Measurements from ENCODE around the gene KAT5. TPM values are rescaled to one million over a fixed set of nuclear protein-coding genes. Genes with fewer than 3 reads are reported as not detected.
"Not testable (repeated sequence)": the region's sequence is repeated elsewhere in the genome, so short reads cannot be mapped to it uniquely, and the experiment has no call there.

Gene KAT5
- polyA plus RNA-seq, 4 donors, result 63.9 to 76.7 (median 71.1) TPM

- 82 to 92% (median 84%) methylated on average over 1 of the region's 1 CpG for WGBS, 3 donors
- no peak for FAIRE-seq
- H3K9me3 ChIP-seq (ENCODE audit: control insufficient read depth in 2 of 2, insufficient read depth in 1 of 2, low read depth in 1 of 2, low read length in 1 of 2), result peaks cover 0 to 7% of the 10 kb centered on the region in 2 donors
- H3K36me3 ChIP-seq (ENCODE audit: control insufficient read depth in 3 of 3, insufficient read depth in 2 of 3, low read depth in 1 of 3, low read length in 3 of 3), result no peaks in the 10 kb centered on the region
- DNase-seq, result no peak
- no peak overlapping the region for H3K4me3 ChIP-seq (ENCODE audit: low read depth in 1 of 3, low read length in 3 of 3)
- no peak overlapping the region for H3K27ac ChIP-seq (ENCODE audit: low read depth in 1 of 3, low read length in 2 of 3)
- peaks cover 0 to 6% (median 0%) of the 10 kb centered on the region in 3 donors for H3K27me3 ChIP-seq (ENCODE audit: control insufficient read depth in 3 of 3, insufficient read depth in 3 of 3, low read length in 3 of 3)
- H3K4me1 ChIP-seq (ENCODE audit: control insufficient read depth in 3 of 3, insufficient read depth in 2 of 3, low read depth in 1 of 3, low read length in 2 of 3), result no peaks in the 10 kb centered on the region
Measured at GRCh38 chr11:65701686-65702085, 10.4 kb upstream of the KAT5 start.

GRCh38 chr11:65703846-65704245 lies 8.2 kb upstream of the KAT5 start:
- Histone ChIP-seq H3K27me3 (ENCODE audit: control insufficient read depth in 3 of 3, insufficient read depth in 3 of 3, low read length in 3 of 3) (peaks cover 0 to 6% (median 0%) of the 10 kb centered on the region in 3 donors), H3K4me3 (ENCODE audit: low read depth in 1 of 3, low read length in 3 of 3) (no peak overlapping the region), H3K4me1 (ENCODE audit: control insufficient read depth in 3 of 3, insufficient read depth in 2 of 3, low read depth in 1 of 3, low read length in 2 of 3) (no peaks in the 10 kb centered on the region), H3K27ac (ENCODE audit: low read depth in 1 of 3, low read length in 2 of 3) (no peak overlapping the region), H3K36me3 (ENCODE audit: control insufficient read depth in 3 of 3, insufficient read depth in 2 of 3, low read depth in 1 of 3, low read length in 3 of 3) (no peaks in the 10 kb centered on the region), H3K9me3 (ENCODE audit: control insufficient read depth in 2 of 2, insufficient read depth in 1 of 2, low read depth in 1 of 2, low read length in 1 of 2) (peaks cover 0 to 7% of the 10 kb centered on the region in 2 donors)
- FAIRE-seq (no peak), DNase-seq (no peak)
- 74 to 82% (median 81%) methylated on average over 4 of the region's 4 CpGs for WGBS, 3 donors

- DNase-seq, result peak; percentile 55 to 59
- H3K36me3 ChIP-seq (ENCODE audit: control insufficient read depth in 3 of 3, insufficient read depth in 2 of 3, low read depth in 1 of 3, low read length in 3 of 3); H3K27ac ChIP-seq (ENCODE audit: low read depth in 1 of 3, low read length in 2 of 3); H3K27me3 ChIP-seq (ENCODE audit: control insufficient read depth in 3 of 3, insufficient read depth in 3 of 3, low read length in 3 of 3); FAIRE-seq; H3K4me3 ChIP-seq (ENCODE audit: low read depth in 1 of 3, low read length in 3 of 3); H3K4me1 ChIP-seq (ENCODE audit: control insufficient read depth in 3 of 3, insufficient read depth in 2 of 3, low read depth in 1 of 3, low read length in 2 of 3); H3K9me3 ChIP-seq (ENCODE audit: control insufficient read depth in 2 of 2, insufficient read depth in 1 of 2, low read depth in 1 of 2, low read length in 1 of 2): not testable (repeated sequence)
- WGBS, 3 donors, result 1 to 18% (median 5%) methylated on average over 14 of the region's 14 CpGs
Measured at GRCh38 chr11:65706303-65706763, 5.7 kb upstream of the KAT5 start.

GRCh38 chr11:65707002-65707401 lies 5.0 kb upstream of the KAT5 start:
- H3K4me1 ChIP-seq (ENCODE audit: control insufficient read depth in 3 of 3, insufficient read depth in 2 of 3, low read depth in 1 of 3, low read length in 2 of 3); H3K27ac ChIP-seq (ENCODE audit: low read depth in 1 of 3, low read length in 2 of 3); H3K9me3 ChIP-seq (ENCODE audit: control insufficient read depth in 2 of 2, insufficient read depth in 1 of 2, low read depth in 1 of 2, low read length in 1 of 2); FAIRE-seq; DNase-seq; H3K36me3 ChIP-seq (ENCODE audit: control insufficient read depth in 3 of 3, insufficient read depth in 2 of 3, low read depth in 1 of 3, low read length in 3 of 3); H3K4me3 ChIP-seq (ENCODE audit: low read depth in 1 of 3, low read length in 3 of 3); H3K27me3 ChIP-seq (ENCODE audit: control insufficient read depth in 3 of 3, insufficient read depth in 3 of 3, low read length in 3 of 3): not testable (repeated sequence)
- 92 to 94% (median 93%) methylated on average over 9 to 10 of the region's 12 CpGs for WGBS, 3 donors

GRCh38 chr11:65708451-65708850 lies 3.6 kb upstream of the KAT5 start:
- Histone ChIP-seq H3K36me3 (ENCODE audit: control insufficient read depth in 3 of 3, insufficient read depth in 2 of 3, low read depth in 1 of 3, low read length in 3 of 3) (peaks cover 0 to 9% (median under 1%) of the 10 kb centered on the region in 3 donors), H3K4me1 (ENCODE audit: control insufficient read depth in 3 of 3, insufficient read depth in 2 of 3, low read depth in 1 of 3, low read length in 2 of 3) (peaks cover 0 to 9% (median 2%) of the 10 kb centered on the region in 3 donors), H3K4me3 (ENCODE audit: low read depth in 1 of 3, low read length in 3 of 3) (no peak overlapping the region), H3K27ac (ENCODE audit: low read depth in 1 of 3, low read length in 2 of 3) (no peak overlapping the region), H3K9me3 (ENCODE audit: control insufficient read depth in 2 of 2, insufficient read depth in 1 of 2, low read depth in 1 of 2, low read length in 1 of 2) (no peaks in the 10 kb centered on the region), H3K27me3 (ENCODE audit: control insufficient read depth in 3 of 3, insufficient read depth in 3 of 3, low read length in 3 of 3) (no peaks in the 10 kb centered on the region)
- DNase-seq (no peak), FAIRE-seq (no peak)
- 80 to 91% (median 86%) methylated on average over 5 of the region's 5 CpGs for WGBS, 3 donors

GRCh38 chr11:65709661-65710060 lies 2.4 kb upstream of the KAT5 start:
- no peaks in the 10 kb centered on the region for H3K27me3 ChIP-seq (ENCODE audit: control insufficient read depth in 3 of 3, insufficient read depth in 3 of 3, low read length in 3 of 3)
- FAIRE-seq, result no peak
- H3K9me3 ChIP-seq (ENCODE audit: control insufficient read depth in 2 of 2, insufficient read depth in 1 of 2, low read depth in 1 of 2, low read length in 1 of 2), result no peaks in the 10 kb centered on the region
- 23 to 55% (median 47%) methylated on average over 8 of the region's 8 CpGs for WGBS, 3 donors
- no peak overlapping the region for H3K4me3 ChIP-seq (ENCODE audit: low read depth in 1 of 3, low read length in 3 of 3)
- peak; percentile 29 to 64 for DNase-seq
- peaks cover under 1 to 22% (median 7%) of the 10 kb centered on the region in 3 donors for H3K36me3 ChIP-seq (ENCODE audit: control insufficient read depth in 3 of 3, insufficient read depth in 2 of 3, low read depth in 1 of 3, low read length in 3 of 3)
- peak overlapping the region in 1 of 3 donors; percentile 26 for H3K27ac ChIP-seq (ENCODE audit: low read depth in 1 of 3, low read length in 2 of 3)
- peaks cover 0 to 12% (median 2%) of the 10 kb centered on the region in 3 donors for H3K4me1 ChIP-seq (ENCODE audit: control insufficient read depth in 3 of 3, insufficient read depth in 2 of 3, low read depth in 1 of 3, low read length in 2 of 3)

- Histone ChIP-seq H3K27ac (ENCODE audit: low read depth in 1 of 3, low read length in 2 of 3) (peak overlapping the region in 1 of 3 donors; percentile 26), H3K4me1 (ENCODE audit: control insufficient read depth in 3 of 3, insufficient read depth in 2 of 3, low read depth in 1 of 3, low read length in 2 of 3) (peaks cover 0 to 12% (median 2%) of the 10 kb centered on the region in 3 donors), H3K4me3 (ENCODE audit: low read depth in 1 of 3, low read length in 3 of 3) (no peak overlapping the region), H3K9me3 (ENCODE audit: control insufficient read depth in 2 of 2, insufficient read depth in 1 of 2, low read depth in 1 of 2, low read length in 1 of 2) (no peaks in the 10 kb centered on the region), H3K27me3 (ENCODE audit: control insufficient read depth in 3 of 3, insufficient read depth in 3 of 3, low read length in 3 of 3) (no peaks in the 10 kb centered on the region), H3K36me3 (ENCODE audit: control insufficient read depth in 3 of 3, insufficient read depth in 2 of 3, low read depth in 1 of 3, low read length in 3 of 3) (peaks cover 7 to 29% (median 8%) of the 10 kb centered on the region in 3 donors)
- WGBS, 3 donors, result 52 to 64% (median 61%) methylated on average over 3 of the region's 3 CpGs
- DNase-seq (no peak), FAIRE-seq (no peak)
Measured at GRCh38 chr11:65710421-65710820, 1.6 kb upstream of the KAT5 start.

GRCh38 chr11:65712633-65713076 lies 603 bp downstream of the KAT5 start:
- peaks cover 0 to 12% (median 2%) of the 10 kb centered on the region in 3 donors for H3K4me1 ChIP-seq (ENCODE audit: control insufficient read depth in 3 of 3, insufficient read depth in 2 of 3, low read depth in 1 of 3, low read length in 2 of 3)
- WGBS, 3 donors, result 32 to 36% (median 33%) methylated on average over 11 of the region's 11 CpGs
- DNase-seq, result no peak
- H3K36me3 ChIP-seq (ENCODE audit: control insufficient read depth in 3 of 3, insufficient read depth in 2 of 3, low read depth in 1 of 3, low read length in 3 of 3), result peaks cover 18 to 49% (median 21%) of the 10 kb centered on the region in 3 donors
- FAIRE-seq, result no peak
- peak overlapping the region; percentile 53 to 80 (median 61) for H3K4me3 ChIP-seq (ENCODE audit: low read depth in 1 of 3, low read length in 3 of 3)
- no peaks in the 10 kb centered on the region for H3K9me3 ChIP-seq (ENCODE audit: control insufficient read depth in 2 of 2, insufficient read depth in 1 of 2, low read depth in 1 of 2, low read length in 1 of 2)
- H3K27ac ChIP-seq (ENCODE audit: low read depth in 1 of 3, low read length in 2 of 3), result peak overlapping the region; percentile 61 to 98 (median 96)
- no peaks in the 10 kb centered on the region for H3K27me3 ChIP-seq (ENCODE audit: control insufficient read depth in 3 of 3, insufficient read depth in 3 of 3, low read length in 3 of 3)
